ENCODE data around the gene CADM3.

- TF ChIP-seq CTCF (IDR thresholded peaks at IDR 0.05), result peak; percentile 95
- no peak for TF ChIP-seq EZH2 (IDR thresholded peaks at IDR 0.05)
Observed at GRCh38 chr1:159132271-159132881, 39.0 kb upstream of the CADM3 start.

All from neural progenitor cell (in vitro differentiated cells).